ENCODE measurements around the gene CYTH1. TPM values are rescaled to one million over a fixed set of nuclear protein-coding genes. Genes with fewer than 3 reads are reported as not detected.

Gene CYTH1
- total RNA-seq, 1 donor from 2014 or later, result 28.9 TPM

GRCh38 chr17:78684026-78684425 is 98.0 kb downstream of the CYTH1 start:
- H3K4me3 ChIP-seq, result no peak overlapping the region
- intact Hi-C loops (cut with micrococcal nuclease), result no loop called here
- no peaks in the 10 kb centered on the region for H3K27me3 ChIP-seq (ENCODE audit: low read depth)
- peaks cover 69% of the 10 kb centered on the region for H3K36me3 ChIP-seq
- TF ChIP-seq CTCF (IDR thresholded peaks at IDR 0.05; ENCODE audit: borderline replicate concordance), result no peak
- H3K9me3 ChIP-seq (replicated peaks), result no peaks in the 10 kb centered on the region
- H3K27ac ChIP-seq (replicated peaks), result no peak overlapping the region
- H3K4me1 ChIP-seq, result peaks cover 4% of the 10 kb centered on the region
- DNase-seq, result no peak

GRCh38 chr17:78683408-78683961 is 98.6 kb downstream of the CYTH1 start:
- no peak for TF ChIP-seq CTCF (IDR thresholded peaks at IDR 0.05; ENCODE audit: borderline replicate concordance)
- no peaks in the 10 kb centered on the region for H3K27me3 ChIP-seq (ENCODE audit: low read depth)
- DNase-seq, result no peak
- no peaks in the 10 kb centered on the region for H3K9me3 ChIP-seq (replicated peaks)
- peaks cover 69% of the 10 kb centered on the region for H3K36me3 ChIP-seq
- intact Hi-C loops (cut with micrococcal nuclease), result no loop called here
- H3K4me3 ChIP-seq, result no peak overlapping the region
- peaks cover 4% of the 10 kb centered on the region for H3K4me1 ChIP-seq
- H3K27ac ChIP-seq (replicated peaks), result no peak overlapping the region

- no peak for DNase-seq
- intact Hi-C loops (cut with micrococcal nuclease), result no loop called here
- Histone ChIP-seq H3K27me3 (ENCODE audit: low read depth) (no peaks in the 10 kb centered on the region), H3K9me3 (replicated peaks) (no peaks in the 10 kb centered on the region), H3K4me1 (peaks cover 8% of the 10 kb centered on the region), H3K36me3 (peaks cover 69% of the 10 kb centered on the region), H3K27ac (replicated peaks) (no peak overlapping the region), H3K4me3 (no peak overlapping the region)
- TF ChIP-seq CTCF (IDR thresholded peaks at IDR 0.05; ENCODE audit: borderline replicate concordance), result no peak
Observed at GRCh38 chr17:78682363-78682762, 99.7 kb downstream of the CYTH1 start.

GRCh38 chr17:78680436-78680835 is 101.6 kb downstream of the CYTH1 start:
- no peak for DNase-seq
- no peaks in the 10 kb centered on the region for H3K9me3 ChIP-seq (replicated peaks)
- intact Hi-C loops (cut with micrococcal nuclease), result no loop called here
- no peak for TF ChIP-seq CTCF (IDR thresholded peaks at IDR 0.05; ENCODE audit: borderline replicate concordance)
- peaks cover 73% of the 10 kb centered on the region for H3K36me3 ChIP-seq
- no peaks in the 10 kb centered on the region for H3K27me3 ChIP-seq (ENCODE audit: low read depth)
- no peak overlapping the region for H3K27ac ChIP-seq (replicated peaks)
- H3K4me1 ChIP-seq, result peaks cover 13% of the 10 kb centered on the region
- no peak overlapping the region for H3K4me3 ChIP-seq

GRCh38 chr17:78679495-78680395 is 102.3 kb downstream of the CYTH1 start:
- peaks cover 13% of the 10 kb centered on the region for H3K4me1 ChIP-seq
- H3K4me3 ChIP-seq, result no peak overlapping the region
- no peak for DNase-seq
- no peaks in the 10 kb centered on the region for H3K9me3 ChIP-seq (replicated peaks)
- intact Hi-C loops (cut with micrococcal nuclease), result no loop called here
- no peak overlapping the region for H3K27ac ChIP-seq (replicated peaks)
- TF ChIP-seq CTCF (IDR thresholded peaks at IDR 0.05; ENCODE audit: borderline replicate concordance), result no peak
- H3K27me3 ChIP-seq (ENCODE audit: low read depth), result no peaks in the 10 kb centered on the region
- H3K36me3 ChIP-seq, result peaks cover 79% of the 10 kb centered on the region

Data from left ventricle myocardium inferior (tissue), 1 donor.